Measurements from ENCODE around the gene TENM4.

Gene TENM4

GRCh38 chr11:79087238-79087960 is 353.4 kb downstream of the TENM4 start:
- peak; percentile 52 for DNase-seq (ENCODE audit: low read depth)
- H3K4me3 ChIP-seq (ENCODE audit: low read depth, low read length) = no peak overlapping the region

- no peak overlapping the region for H3K4me3 ChIP-seq (ENCODE audit: low read depth, low read length)
- DNase-seq (ENCODE audit: low read depth) = no peak
Measured at GRCh38 chr11:79086056-79086455, 354.8 kb downstream of the TENM4 start.

- DNase-seq (ENCODE audit: low read depth) = no peak
- H3K4me3 ChIP-seq (ENCODE audit: low read depth, low read length) = no peak overlapping the region
Measured at GRCh38 chr11:79084382-79084781, 356.4 kb downstream of the TENM4 start.

DNA sequence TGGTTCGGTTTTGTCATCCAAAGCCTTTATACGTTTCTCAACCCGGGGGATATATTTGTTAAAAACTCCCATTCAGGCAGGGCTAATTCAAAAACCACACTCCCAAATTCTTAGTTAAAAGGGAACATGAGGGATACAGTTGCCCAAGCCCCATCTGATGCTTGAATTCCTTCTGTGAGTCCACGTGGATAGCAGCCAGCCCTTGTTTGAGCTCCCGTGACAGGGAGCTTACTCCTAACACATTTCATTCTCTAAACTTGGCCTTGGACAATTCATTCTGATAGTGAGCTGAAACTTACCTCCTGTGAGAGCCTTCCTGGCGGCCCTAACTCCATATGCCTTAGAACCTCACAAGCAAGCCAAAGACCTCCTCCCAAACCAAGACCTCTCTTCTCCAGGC is 357.5 kb downstream of the TENM4 start:
- DNase-seq (ENCODE audit: low read depth) = no peak
- no peak overlapping the region for H3K4me3 ChIP-seq (ENCODE audit: low read depth, low read length)

DNA sequence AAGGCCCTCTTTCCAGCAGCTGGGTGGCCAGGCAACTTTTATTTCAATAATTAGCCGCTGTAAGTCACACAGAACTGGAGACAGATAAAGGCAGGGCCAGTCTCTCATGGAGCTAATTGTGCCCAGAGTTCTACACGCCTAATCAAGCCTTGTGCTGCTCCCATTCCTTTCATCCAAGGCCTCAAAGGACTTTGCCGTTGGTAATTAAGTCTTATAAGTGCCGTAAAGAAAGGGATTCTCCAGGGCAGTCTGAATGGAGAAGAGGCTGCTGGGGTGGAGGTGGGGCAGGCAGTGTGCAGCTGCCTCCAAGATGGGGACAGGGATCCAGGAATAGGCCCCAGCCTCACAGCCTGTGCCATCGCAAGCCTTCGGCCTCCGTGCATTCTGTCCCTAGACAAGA is 357.9 kb downstream of the TENM4 start:
- H3K4me3 ChIP-seq (ENCODE audit: low read depth, low read length) = no peak overlapping the region
- DNase-seq (ENCODE audit: low read depth) = no peak

DNA sequence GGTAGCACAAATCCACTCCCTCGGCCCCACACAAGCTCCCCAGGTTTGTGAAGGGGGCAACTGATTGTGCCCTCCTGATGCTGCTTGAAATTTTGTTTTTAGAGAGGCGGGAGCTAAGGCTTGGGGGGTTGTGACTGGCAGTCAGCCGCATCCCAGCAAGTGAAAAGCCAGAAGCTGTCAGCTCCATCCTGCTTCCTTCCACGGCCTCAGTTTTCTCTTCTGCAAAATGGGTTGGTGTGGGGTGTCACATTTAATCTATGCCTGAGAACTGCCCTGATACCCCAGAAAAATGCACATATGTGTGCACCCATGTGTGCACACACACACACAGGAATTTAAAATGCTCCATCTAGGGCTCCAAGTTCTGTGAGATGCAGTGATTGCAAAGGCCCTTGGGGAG is 358.6 kb downstream of the TENM4 start:
- H3K4me3 ChIP-seq (ENCODE audit: low read depth, low read length) = no peak overlapping the region
- no peak for DNase-seq (ENCODE audit: low read depth)

GRCh38 chr11:79081471-79082031 is 359.3 kb downstream of the TENM4 start:
- no peak overlapping the region for H3K4me3 ChIP-seq (ENCODE audit: low read depth, low read length)

GRCh38 chr11:79080551-79080950 is 360.3 kb downstream of the TENM4 start:
- no peak for DNase-seq (ENCODE audit: low read depth)
- no peak overlapping the region for H3K4me3 ChIP-seq (ENCODE audit: low read depth, low read length)

More at GRCh38 chr11:79081471-79082031, 359.3 kb downstream of the TENM4 start:
- DNase-seq (ENCODE audit: low read depth) = no peak

GRCh38 chr11:79078999-79079398 is 361.8 kb downstream of the TENM4 start:
- no peak overlapping the region for H3K4me3 ChIP-seq (ENCODE audit: low read depth, low read length)
- no peak for DNase-seq (ENCODE audit: low read depth)

- H3K4me3 ChIP-seq (ENCODE audit: low read depth, low read length) = no peak overlapping the region
- DNase-seq (ENCODE audit: low read depth) = no peak
Measured at GRCh38 chr11:79078456-79078855, 362.4 kb downstream of the TENM4 start.

GRCh38 chr11:79077702-79078330 is 363.0 kb downstream of the TENM4 start:
- DNase-seq (ENCODE audit: low read depth) = no peak
- H3K4me3 ChIP-seq (ENCODE audit: low read depth, low read length) = no peak overlapping the region

DNA sequence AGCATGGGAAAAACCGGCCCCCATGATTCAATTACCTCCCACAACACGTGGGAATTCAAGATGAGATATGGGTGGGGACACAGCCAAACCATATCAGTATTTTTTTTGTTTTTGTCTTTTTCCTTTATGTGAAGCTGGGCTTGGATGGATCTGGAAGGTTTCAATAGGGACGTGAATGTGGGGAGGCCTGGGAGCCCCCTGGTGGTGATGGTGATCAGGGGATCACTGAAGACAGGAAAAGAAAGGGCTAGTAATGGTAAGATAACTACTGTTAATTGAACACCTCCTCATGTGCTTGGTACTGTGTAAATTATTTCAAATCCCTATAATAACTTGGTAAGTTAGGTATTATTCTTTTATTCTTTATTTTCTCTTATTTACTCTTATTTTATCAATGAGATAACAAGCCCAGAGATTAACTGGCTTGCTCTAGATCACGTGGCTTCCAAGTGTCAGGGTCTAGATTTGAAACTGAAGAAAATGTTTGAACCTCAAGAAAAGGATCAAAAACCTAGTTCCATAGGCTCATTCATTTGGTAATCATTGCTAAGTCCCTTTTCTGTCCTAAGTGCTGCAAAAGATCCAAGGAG is 364.2 kb downstream of the TENM4 start:
- DNase-seq (ENCODE audit: low read depth) = no peak
- H3K4me3 ChIP-seq (ENCODE audit: low read depth, low read length) = no peak overlapping the region

- no peak for DNase-seq (ENCODE audit: low read depth)
- H3K4me3 ChIP-seq (ENCODE audit: low read depth, low read length) = no peak overlapping the region
Measured at GRCh38 chr11:79074547-79074946, 366.3 kb downstream of the TENM4 start.

GRCh38 chr11:79071190-79071589 is 369.6 kb downstream of the TENM4 start:
- no peak overlapping the region for H3K4me3 ChIP-seq (ENCODE audit: low read depth, low read length)
- no peak for DNase-seq (ENCODE audit: low read depth)

- no peak overlapping the region for H3K4me3 ChIP-seq (ENCODE audit: low read depth, low read length)
- DNase-seq (ENCODE audit: low read depth) = no peak
Measured at GRCh38 chr11:79070518-79070917, 370.3 kb downstream of the TENM4 start.

GRCh38 chr11:79069504-79069903 is 371.3 kb downstream of the TENM4 start:
- no peak for DNase-seq (ENCODE audit: low read depth)
- H3K4me3 ChIP-seq (ENCODE audit: low read depth, low read length) = no peak overlapping the region

DNA sequence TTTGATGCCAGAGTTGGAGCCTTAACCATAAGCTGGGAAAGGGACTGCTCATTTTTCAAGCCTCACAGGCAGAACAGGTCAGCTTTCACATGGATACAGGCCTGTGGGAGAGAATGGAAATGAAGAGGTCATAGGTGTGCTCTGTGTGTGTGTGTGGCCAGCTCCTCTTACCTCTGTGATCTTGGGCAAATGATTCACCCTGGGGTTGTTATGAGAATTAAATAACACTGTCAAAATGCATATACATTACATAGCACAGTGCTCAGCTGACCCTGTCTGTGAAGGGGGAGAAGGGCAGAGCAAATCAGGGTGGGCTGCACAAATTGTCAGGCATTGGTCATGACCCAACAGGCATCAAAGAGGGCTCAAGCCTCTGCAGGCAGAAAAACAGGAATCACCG is 372.5 kb downstream of the TENM4 start:
- DNase-seq (ENCODE audit: low read depth) = no peak
- H3K4me3 ChIP-seq (ENCODE audit: low read depth, low read length) = no peak overlapping the region

DNA sequence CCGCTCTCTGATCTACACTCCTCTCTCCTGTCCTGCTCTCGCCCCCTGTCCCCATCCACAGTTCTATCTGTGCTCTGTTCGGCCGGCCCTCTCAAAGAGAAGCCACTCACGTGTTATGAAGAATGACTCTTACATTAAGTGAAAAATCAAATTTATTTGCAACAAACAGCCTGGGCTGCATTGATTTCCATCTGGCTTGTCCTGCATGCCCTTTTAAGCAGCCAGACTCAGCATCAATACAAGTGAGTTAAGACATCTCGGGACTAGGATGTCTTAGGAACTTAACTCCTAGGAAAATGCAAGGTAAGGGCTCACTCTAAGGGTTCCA is 373.5 kb downstream of the TENM4 start:
- H3K4me3 ChIP-seq (ENCODE audit: low read depth, low read length) = no peak overlapping the region
- no peak for DNase-seq (ENCODE audit: low read depth)

GRCh38 chr11:79066456-79067351 is 374.1 kb downstream of the TENM4 start:
- DNase-seq (ENCODE audit: low read depth) = no peak
- H3K4me3 ChIP-seq (ENCODE audit: low read depth, low read length) = no peak overlapping the region
